Stimulated activated CD8-positive, alpha-beta memory T cell treated with anti-CD3 and anti-CD28 coated beads, Interleukin-4, amount 100 ng/mL, for 24 hours (primary cell): ENCODE results near the gene TOR1A.
"Not testable (repeated sequence)": the region's sequence is repeated elsewhere in the genome, so short reads cannot be mapped to it uniquely, and the experiment has no call there.

Experiments used
- DNase-seq: peaks from one replicate; pipeline ENCODE4 v3.0.0-alpha.2; 2020; ENCODE audit warnings: low read depth

The TOR1A gene

DNA sequence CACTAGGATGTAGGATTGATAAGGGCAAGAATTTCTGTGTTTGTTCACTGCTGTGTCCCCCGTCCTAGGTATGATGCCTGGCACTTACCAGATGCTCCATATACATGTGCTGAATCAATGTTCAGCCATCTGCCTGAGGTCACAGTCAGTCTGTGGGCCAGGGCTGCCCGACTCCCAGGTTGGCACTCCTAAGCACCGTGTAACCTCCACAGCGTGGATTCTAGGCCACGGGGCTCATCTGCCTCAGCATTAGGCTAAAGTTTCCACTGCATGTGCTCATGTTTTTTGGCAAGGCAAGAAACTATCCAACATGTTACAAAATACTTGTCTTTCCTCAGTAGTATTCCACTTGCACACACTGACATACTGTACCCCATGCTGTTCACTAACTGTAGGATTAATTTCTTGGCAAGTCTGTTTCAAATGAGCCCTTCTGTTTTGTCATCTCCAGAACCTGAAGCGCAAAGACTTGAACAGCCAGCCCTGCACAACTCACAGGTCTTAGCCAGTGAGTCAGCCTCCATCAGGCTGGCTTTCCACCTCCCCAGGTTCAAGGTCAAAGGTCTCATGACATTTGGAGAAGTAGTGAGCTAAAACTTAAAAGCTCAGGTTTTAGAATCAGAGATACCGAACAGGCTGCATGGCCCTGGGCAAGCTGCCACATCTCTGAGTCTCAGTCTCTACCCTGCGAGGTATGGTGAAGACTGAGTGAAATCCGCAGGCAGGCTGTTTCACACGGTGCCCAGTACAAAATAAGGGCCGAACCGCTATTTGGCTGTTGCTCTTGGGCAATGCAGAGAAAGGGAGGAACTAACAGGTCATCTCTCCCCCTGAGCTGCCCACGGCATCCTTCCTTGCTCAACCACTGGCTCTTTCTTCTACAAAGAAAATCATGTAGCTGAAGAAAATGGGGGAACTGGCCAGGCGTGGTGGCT is 7.2 kb downstream of the TOR1A start:
- DNase-seq, result no peak

DNA sequence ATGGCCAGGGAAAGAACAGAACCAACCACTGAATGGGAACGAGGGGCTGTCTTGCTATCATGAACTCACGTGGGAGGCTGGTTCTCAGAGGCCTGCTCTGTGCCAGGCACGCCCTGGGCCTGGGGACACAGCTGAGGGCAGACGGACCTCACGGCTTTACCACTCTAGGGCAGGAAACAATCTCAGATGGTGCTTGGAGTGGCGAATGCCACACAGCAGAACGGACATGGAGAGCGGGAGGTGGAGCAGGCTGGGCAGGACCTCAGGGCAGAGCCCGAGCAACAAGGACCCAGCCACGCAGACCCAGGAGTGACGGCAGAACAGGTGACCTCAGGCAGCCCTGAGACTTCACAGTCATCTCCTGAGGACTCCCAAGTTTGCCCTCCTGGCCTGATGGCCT is 8.7 kb downstream of the TOR1A start:
- no peak for DNase-seq

DNA sequence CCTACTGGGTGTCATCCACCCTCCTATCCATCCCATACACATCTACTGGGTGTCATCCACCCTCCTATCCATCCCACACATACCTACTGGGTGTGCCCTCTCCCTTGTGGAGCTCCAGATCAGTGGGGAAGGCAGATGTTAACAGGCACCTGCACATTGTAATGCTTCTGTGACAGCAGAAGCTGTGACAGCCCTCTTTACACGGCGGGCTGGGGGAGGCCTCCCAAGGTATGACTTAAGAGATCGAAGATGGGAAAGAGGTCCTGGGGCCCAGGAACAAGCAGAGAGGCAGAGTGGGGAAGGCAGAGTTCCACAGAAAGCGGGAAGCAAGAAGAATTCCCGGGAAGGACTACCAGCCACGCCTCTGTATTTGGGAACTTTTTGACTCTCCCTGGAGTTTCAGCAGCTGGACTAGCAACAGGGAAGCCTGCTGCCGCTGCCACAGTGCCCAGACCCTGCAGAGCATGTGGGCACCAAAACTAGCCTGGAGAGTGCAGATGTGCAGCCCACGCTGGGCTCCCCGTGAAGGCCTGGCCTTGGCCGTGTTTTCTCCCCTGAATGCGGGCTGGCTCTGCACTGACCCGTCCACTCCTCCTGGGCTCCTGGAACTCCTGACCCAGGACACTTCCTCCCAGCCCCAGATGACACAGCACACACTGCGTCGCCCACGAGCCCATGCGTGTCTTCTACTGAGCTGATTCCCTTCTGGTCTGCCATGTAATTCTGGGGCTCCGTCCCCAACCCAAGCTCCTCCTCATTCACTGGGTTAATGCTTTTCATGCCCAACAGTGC is 9.3 kb downstream of the TOR1A start:
- no peak for DNase-seq

DNA sequence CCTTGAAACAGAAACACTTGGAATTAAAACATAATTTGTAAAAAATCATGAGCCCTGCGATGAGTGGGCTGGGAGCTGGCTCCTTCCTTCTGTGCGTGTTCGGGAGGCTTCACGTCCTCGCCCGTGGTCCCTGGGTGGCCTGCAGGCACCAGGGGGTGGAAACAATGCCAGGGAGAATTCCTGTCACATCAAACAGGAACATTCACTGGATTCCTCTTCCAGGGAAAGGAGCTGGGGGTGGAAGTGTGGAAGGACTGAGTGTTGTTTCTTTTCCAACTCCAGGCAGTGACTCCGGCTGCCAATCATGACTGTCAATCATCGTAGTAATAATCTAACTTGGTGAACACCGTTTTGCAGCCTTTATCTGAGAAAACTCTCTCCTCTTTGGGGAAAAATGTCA is 10.3 kb downstream of the TOR1A start:
- DNase-seq, result no peak

DNA sequence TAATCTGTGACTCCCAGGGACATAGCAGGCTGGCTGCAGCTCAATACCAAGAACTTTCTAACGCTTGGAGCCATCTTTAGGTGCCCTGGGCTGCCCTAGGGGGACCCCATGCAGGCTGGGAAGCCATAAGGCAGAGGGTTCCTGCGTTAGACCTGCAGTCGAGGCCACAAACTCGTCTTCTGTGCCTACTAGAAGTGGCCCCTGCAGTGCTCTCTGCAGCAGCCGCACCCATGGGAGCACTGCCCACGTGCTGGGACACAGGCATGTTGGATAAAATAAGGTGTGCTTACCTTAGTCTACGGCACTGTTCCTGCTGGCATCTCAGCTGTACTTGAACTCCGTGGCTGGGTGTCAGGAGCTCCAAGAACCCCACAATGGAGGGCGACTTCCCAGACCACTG is 11.6 kb downstream of the TOR1A start:
- no peak for DNase-seq

DNA sequence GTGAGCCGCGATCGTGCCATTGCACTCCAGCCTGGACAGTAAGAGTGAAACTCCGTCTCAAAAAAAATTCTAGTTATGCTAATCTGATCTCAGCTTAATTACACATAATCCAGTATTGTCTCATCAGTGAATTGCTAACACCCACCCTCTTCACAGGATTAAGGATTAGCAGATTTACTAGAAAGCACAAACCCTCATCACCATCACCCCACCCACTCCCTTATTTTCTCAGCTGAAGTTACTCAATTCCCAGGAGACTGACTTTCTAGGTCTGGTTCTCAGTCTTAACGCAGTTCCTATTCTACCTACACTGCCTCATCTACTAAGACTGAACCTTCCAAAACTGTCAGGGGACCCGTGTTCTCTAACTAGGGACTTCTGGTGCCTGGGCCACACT is 12.0 kb downstream of the TOR1A start:
- DNase-seq, result no peak

DNA sequence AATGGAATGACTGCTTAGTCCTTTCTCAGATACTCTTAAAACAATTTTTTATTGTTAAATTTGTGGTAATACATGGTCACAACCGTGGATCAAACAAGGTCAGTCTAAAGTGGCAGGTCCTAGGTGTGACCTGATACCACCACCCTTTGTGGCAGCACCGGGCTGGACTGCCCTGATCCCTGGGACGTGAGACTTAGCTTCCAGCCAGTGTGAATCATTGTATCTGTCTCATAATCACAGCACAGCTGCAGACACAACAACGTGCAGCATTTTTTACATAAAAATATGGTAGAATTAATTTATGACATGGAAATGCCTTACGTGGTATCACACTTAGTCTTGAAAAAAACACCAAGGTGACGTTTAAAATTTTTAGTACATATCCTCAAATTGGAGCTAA is 13.1 kb downstream of the TOR1A start:
- DNase-seq, result no peak

GRCh38 chr9:129810116-129810515 is 13.8 kb downstream of the TOR1A start:
- no peak for DNase-seq

DNA sequence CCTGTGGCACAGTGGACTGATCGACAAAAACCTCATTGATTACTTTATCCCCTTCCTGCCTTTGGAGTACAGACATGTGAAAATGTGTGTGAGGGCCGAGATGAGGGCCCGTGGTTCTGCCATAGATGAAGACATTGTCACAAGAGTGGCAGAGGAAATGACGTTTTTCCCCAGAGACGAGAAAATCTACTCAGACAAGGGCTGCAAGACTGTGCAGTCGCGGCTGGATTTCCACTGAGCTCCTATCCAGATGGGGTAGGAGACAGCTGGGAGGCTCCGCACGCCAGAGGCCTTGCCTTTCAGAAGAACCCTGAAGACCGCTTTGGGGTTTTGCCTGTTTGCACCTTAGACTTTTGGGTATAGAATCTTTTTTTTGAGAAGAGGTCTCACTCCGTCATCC is 14.6 kb downstream of the TOR1A start:
- no peak for DNase-seq

- no peak for DNase-seq
Observed at GRCh38 chr9:129806061-129806460, 17.9 kb downstream of the TOR1A start.

DNA sequence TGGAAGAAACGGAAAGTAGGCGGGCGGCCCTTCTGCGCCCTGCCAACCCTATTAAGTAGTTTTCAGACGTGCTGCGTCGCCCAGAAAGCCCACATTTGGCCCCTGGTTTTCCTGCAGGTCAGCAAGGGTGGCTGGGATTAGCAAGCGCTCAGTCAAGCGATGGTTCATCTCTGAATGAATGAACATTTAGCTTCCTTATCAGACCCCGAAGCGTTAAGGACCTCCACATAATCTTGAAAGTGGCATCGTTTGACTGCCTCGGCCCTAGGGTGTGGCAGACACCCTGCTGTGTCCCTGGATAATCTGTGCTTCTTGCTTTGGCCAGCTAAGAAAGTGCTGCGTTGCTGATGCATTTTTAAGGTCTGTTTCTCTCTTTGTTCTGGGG is 20.3 kb downstream of the TOR1A start:
- DNase-seq, result no peak

DNA sequence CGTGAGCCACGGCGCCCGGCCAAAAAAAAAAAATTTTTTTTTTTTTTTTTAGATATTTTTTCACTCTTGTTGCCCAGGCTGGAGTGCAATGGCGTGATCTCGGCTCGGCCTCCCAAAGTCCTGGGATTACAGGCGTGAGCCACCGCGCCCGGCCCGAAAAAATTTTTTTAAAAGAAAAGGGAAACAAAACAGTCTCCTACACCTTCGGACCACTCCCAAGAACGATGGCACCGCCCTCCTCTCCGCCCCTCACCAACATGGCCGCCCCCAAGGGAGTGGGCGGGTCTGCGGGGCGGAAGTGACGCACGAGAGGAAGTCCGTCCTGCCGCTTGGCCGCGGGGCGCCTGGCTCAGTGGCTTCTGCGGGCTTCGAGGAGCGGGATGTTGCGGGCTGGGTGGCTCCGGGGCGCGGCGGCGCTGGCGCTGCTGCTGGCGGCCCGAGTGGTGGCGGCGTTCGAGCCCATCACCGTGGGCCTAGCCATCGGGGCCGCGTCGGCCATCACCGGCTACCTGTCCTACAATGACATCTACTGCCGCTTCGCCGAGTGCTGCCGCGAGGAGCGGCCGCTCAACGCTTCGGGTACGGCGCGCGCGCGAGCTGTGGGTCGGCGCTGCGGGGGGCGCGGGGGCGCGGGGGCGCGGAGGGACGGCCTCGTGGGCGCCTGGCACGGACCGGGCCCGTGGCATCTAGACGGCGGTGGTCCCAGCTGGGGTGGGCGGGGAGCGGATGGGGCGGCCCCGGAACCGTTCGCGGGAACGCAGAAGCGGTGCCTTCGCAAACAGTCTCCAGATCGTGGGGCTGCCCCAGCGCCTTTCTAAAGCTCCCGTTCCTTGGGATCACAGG is 20.9 kb downstream of the TOR1A start, which contains the start of gene TOR1B:
Gene TOR1B (plus strand): TSS at position 352 of the 843 bp plus-strand sequence. CDS start 29 bp downstream, at position 381.
- peak; percentile 90 for DNase-seq

GRCh38 chr9:129801504-129801903 is 22.4 kb downstream of the TOR1A start:
- DNase-seq, result no peak

DNA sequence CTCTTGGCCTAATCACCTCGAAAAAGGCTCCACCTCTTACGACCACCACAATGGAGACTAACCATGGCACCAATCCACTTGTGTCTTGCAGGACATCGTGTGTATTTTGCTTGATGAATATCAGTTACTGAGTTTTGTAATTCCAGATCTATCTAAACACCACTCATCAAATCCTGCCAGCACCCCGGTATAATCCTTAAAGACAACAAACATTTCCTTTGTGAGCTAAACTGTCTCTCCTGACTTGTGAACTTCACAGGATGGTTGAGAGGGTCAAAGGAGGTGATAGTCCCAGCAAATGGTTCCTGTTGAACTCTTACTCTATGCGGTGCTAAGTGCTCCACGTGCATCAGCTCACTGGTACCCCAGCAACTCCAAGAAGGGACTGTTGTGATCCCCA is 25.0 kb downstream of the TOR1A start:
- DNase-seq, result no peak

- not testable (repeated sequence) for DNase-seq
Observed at GRCh38 chr9:129796029-129796428, 27.9 kb downstream of the TOR1A start.

DNA sequence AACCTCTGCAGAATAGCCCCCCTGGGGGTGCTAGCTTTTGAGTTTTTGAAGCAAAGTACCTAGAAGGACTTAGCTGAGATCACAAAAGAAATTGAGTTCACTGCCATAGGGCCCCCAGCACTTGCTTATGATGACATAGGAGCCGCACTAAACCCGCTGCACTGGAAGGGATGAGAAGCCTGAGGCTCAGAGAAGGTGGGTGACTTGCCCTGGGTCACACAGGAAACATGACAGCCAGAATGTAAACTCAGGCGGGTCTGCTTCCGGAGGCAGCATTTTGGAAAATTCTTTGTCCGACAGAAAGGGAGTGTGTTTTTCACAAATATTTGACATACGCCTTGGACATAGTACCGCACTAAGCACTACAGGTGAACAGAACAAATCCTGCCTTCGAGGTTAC is 29.4 kb downstream of the TOR1A start:
- no peak for DNase-seq

DNA sequence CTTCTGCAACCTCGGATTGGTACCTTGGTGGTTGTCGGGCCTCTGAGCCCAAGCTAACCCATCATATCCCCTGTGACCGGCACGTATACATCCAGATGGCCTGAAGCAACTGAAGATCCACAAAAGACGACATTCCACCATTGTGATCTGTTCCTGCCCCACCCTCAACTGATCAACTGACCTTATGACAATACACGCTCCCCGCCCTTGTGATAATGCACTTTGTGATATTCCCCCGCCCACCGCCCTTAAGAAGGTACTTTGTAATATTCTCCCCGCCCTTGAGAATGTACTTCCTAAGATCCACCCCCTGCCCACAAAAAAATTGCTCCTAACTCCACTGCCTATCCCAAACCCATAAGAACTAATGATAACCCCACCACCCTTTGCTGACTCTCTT is 37.5 kb downstream of the TOR1A start:
- no peak for DNase-seq

- no peak for DNase-seq
Observed at GRCh38 chr9:129785866-129786265, 38.1 kb downstream of the TOR1A start.

- not testable (repeated sequence) for DNase-seq
Observed at GRCh38 chr9:129784970-129785369, 39.0 kb downstream of the TOR1A start.

DNA sequence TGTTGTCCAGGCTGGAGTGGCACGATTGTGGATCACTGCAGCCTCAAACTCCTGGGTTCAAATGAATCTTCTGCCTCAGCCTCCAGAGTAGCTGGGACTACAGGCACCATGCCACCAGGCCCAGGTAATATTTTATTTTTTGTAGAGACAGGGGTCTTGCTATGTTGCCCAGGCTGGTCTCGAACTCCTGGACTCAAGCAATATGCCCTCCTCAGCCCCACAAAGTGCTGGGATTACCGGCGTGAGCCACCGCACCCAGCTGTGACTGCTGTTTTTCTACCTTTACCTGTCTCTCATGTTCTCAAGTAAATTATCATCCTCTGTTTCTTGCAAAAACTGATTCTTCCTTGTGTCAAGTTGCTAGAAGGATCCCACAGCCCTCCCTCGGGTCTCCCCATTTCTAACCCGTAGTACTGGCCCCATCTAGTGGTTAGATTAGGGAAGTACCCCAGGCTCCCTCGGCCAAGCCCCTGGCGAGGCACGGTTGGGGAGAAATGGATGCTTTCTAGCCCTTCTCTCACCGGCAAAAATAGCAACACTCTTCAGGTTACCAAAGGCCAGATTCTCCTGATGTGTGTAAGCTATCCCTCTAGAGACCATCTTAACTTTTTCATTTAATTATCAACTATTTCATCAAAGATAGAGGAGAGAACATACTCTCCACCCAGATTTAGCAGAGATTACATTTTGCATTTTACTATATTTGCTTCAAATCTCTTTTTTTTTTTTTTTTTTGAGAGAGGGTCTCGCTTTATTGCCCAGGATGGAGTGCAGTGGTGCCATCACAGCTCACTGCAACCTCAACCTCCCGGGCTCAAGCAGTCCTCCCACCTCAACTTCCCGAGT is 40.2 kb downstream of the TOR1A start:
- DNase-seq, result peak; percentile 57

DNA sequence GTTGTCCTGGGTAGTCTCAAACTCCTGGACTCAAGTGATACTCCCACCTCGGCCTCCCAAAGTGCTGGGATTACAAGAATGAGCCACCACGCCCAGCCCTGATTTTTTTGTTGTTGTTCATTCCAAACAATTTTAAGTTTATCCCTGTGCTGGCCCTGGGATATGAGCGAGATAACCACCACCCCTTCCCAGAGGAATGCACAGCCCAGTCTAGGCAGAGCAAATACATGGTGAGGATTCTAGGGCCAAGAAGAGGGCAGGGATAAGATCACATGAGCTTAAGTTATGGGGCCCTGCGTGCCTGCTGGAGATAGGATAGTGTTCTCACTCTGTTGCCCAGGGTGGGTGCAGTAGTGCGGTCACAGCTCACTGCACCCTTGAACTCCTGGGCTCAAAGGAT is 42.0 kb downstream of the TOR1A start:
- no peak for DNase-seq
